ENCODE results near the gene EPAS1. TPM values are rescaled to one million over a fixed set of nuclear protein-coding genes. Genes with fewer than 3 reads are reported as not detected.

The EPAS1 gene
- total RNA-seq, 1 donor from 2014 or later = 0.15 TPM

- no peaks in the 10 kb centered on the region for H3F3A ChIP-seq (ENCODE audit: low read depth)
- DNase-seq (ENCODE audit: low spot score) = no peak
- TF ChIP-seq EZH2 (IDR thresholded peaks at IDR 0.05) (no peak), CTCF (IDR thresholded peaks at IDR 0.05) (no peak), EZH2phosphoT487 (IDR thresholded peaks at IDR 0.05) (no peak)
- no peaks in the 10 kb centered on the region for H3K36me3 ChIP-seq
- no peak overlapping the region for H2AFZ ChIP-seq (replicated peaks)
- no peaks in the 10 kb centered on the region for H3K79me2 ChIP-seq (ENCODE audit: low read depth)
- Mint-ChIP-seq H3K27ac (no peak overlapping the region), H3K4me1 (no peaks in the 10 kb centered on the region), H3K4me3 (no peak overlapping the region), H3K27me3 (ENCODE audit: insufficient read depth, low read depth) (peaks cover 2% of the 10 kb centered on the region), H3K9me3 (no peaks in the 10 kb centered on the region), H3K36me3 (no peaks in the 10 kb centered on the region)
- H3K9me3 ChIP-seq (ENCODE audit: low read depth) = no peaks in the 10 kb centered on the region
- H4K20me1 ChIP-seq (ENCODE audit: low read depth) = no peaks in the 10 kb centered on the region
- no peak overlapping the region for H3K27ac ChIP-seq
- H3K4me3 ChIP-seq = no peak overlapping the region
- no peaks in the 10 kb centered on the region for H3K27me3 ChIP-seq
- no peak overlapping the region for H3K4me2 ChIP-seq
- H3K9ac ChIP-seq = no peak overlapping the region
- H3K4me1 ChIP-seq = no peaks in the 10 kb centered on the region
Measured at GRCh38 chr2:46387292-46387691, 90.1 kb downstream of the EPAS1 start.

- Histone ChIP-seq H3K9me3 (ENCODE audit: low read depth) (no peaks in the 10 kb centered on the region), H4K20me1 (ENCODE audit: low read depth) (no peaks in the 10 kb centered on the region), H3K36me3 (no peaks in the 10 kb centered on the region), H3K9ac (no peak overlapping the region), H3K4me3 (no peak overlapping the region), H3K27ac (no peak overlapping the region), H3K4me2 (no peak overlapping the region), H3K79me2 (ENCODE audit: low read depth) (no peaks in the 10 kb centered on the region), H3K4me1 (no peaks in the 10 kb centered on the region), H3K27me3 (no peaks in the 10 kb centered on the region), H2AFZ (replicated peaks) (no peak overlapping the region), H3F3A (ENCODE audit: low read depth) (no peaks in the 10 kb centered on the region)
- Mint-ChIP-seq H3K4me3 (no peak overlapping the region), H3K9me3 (no peaks in the 10 kb centered on the region), H3K36me3 (no peaks in the 10 kb centered on the region), H3K27me3 (ENCODE audit: insufficient read depth, low read depth) (peaks cover 2% of the 10 kb centered on the region), H3K27ac (no peak overlapping the region), H3K4me1 (no peaks in the 10 kb centered on the region)
- no peak for TF ChIP-seq EZH2 (IDR thresholded peaks at IDR 0.05)
- TF ChIP-seq CTCF (IDR thresholded peaks at IDR 0.05) = no peak
- TF ChIP-seq EZH2phosphoT487 (IDR thresholded peaks at IDR 0.05) = no peak
- no peak for DNase-seq (ENCODE audit: low spot score)
Measured at GRCh38 chr2:46387886-46388515, 90.8 kb downstream of the EPAS1 start.

DNA sequence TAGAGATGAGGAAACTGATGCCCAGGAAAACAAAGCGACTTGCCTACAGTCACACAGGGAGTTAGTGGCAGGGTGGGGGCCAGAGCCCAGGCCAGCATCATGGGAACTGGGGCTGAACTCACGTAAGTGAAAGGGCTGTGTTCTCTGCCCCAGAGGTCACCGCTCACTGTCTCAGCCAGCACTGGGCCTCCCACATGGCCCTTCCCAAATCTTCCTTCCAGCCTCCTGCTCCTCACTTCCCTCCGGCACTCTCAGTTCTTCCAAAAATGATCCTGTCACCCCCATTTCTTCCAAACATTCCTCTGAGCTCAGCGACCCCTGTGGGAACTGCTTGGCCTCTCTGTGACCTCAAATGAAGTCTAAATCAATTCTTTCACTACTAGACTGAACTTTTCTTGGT, 91.7 kb downstream of the EPAS1 start:
- Histone ChIP-seq H3K9me3 (ENCODE audit: low read depth) (no peaks in the 10 kb centered on the region), H3K79me2 (ENCODE audit: low read depth) (no peaks in the 10 kb centered on the region), H3K27me3 (no peaks in the 10 kb centered on the region), H3K4me2 (no peak overlapping the region), H2AFZ (replicated peaks) (no peak overlapping the region), H3K4me1 (no peaks in the 10 kb centered on the region), H3K9ac (no peak overlapping the region), H4K20me1 (ENCODE audit: low read depth) (no peaks in the 10 kb centered on the region), H3K27ac (no peak overlapping the region), H3K36me3 (no peaks in the 10 kb centered on the region), H3K4me3 (no peak overlapping the region), H3F3A (ENCODE audit: low read depth) (no peaks in the 10 kb centered on the region)
- no peak overlapping the region for H3K27ac Mint-ChIP-seq
- no peaks in the 10 kb centered on the region for H3K9me3 Mint-ChIP-seq
- TF ChIP-seq EZH2 (IDR thresholded peaks at IDR 0.05) (no peak), CTCF (IDR thresholded peaks at IDR 0.05) (no peak)
- H3K4me1 Mint-ChIP-seq = no peaks in the 10 kb centered on the region
- H3K4me3 Mint-ChIP-seq = no peak overlapping the region
- H3K36me3 Mint-ChIP-seq = no peaks in the 10 kb centered on the region
- H3K27me3 Mint-ChIP-seq (ENCODE audit: insufficient read depth, low read depth) = peaks cover 2% of the 10 kb centered on the region
- DNase-seq (ENCODE audit: low spot score) = no peak
